WTC11 (cell line): Measurements from ENCODE around the gene METTL24. TPM values are rescaled to one million over a fixed set of nuclear protein-coding genes. Genes with fewer than 3 reads are reported as not detected.

Source experiments
- ATAC-seq: fragments of 200-7000 bp; cut with Tn5 transposase; 2 replicates; pipeline ENCODE4 v1.10.0; 2021; ENCODE audit warnings: mild to moderate bottlenecking, moderate library complexity
- CTCF ChIA-PET: fragments of 300-600 bp; sonication (Branson Sonifier 250); formaldehyde crosslinking; loops from one replicate; lab custom pipeline; 2021; ENCODE audit warnings: antibody characterized with exemption; lab: Charles Lee
- POLR2A ChIA-PET: fragments of 350-600 bp; sonication (Branson Sonifier 250); formaldehyde crosslinking; loops from one replicate; lab custom pipeline; 2021; ENCODE audit warnings: antibody characterized with exemption; lab: Charles Lee
- DNase-seq: peaks from one replicate; pipeline ENCODE4 v3.0.0; 2021; ENCODE audit warnings: low spot score
- H3K27ac Mint-ChIP-seq: 2 replicates; pipeline ENCODE4 v1.8.0; 2021; ENCODE audit warnings: mixed read lengths
- H3K27me3 Mint-ChIP-seq: 2 replicates; pipeline ENCODE4 v1.8.0; 2021; ENCODE audit warnings: low read depth, mild to moderate bottlenecking, moderate library complexity, mixed read lengths
- H3K36me3 Mint-ChIP-seq: 2 replicates; pipeline ENCODE4 v1.8.0; 2021; ENCODE audit warnings: mixed read lengths
- H3K4me1 Mint-ChIP-seq: 2 replicates; pipeline ENCODE4 v1.8.0; 2022; ENCODE audit warnings: mixed read lengths
- H3K4me3 Mint-ChIP-seq: 2 replicates; pipeline ENCODE4 v1.8.0; 2021; ENCODE audit warnings: mild to moderate bottlenecking, moderate library complexity, mixed read lengths
- H3K9me3 Mint-ChIP-seq: 2 replicates; pipeline ENCODE4 v1.8.0; 2021; ENCODE audit warnings: mixed read lengths
- MYBL2 ChIP-seq: sonication (generic); formaldehyde crosslinking; IDR thresholded peaks from 2 replicates; pipeline ENCODE4 v1.8.1; 2023; ENCODE audit warnings: mild to moderate bottlenecking, moderate library complexity, missing genetic modification reagents
- NFATC4 ChIP-seq: fragments of 250-450 bp; sonication (Bioruptor Pico); IDR thresholded peaks from 2 replicates; pipeline ENCODE4 v1.9.0; 2021; ENCODE audit warnings: mild to moderate bottlenecking
- NR3C1 ChIP-seq: sonication (generic); formaldehyde crosslinking; conservative IDR thresholded peaks from 2 replicates; pipeline ENCODE4 v1.8.1; 2023; ENCODE audit warnings: low read depth, mild to moderate bottlenecking, missing genetic modification reagents
- SMAD4 ChIP-seq: sonication (generic); formaldehyde crosslinking; IDR thresholded peaks from 2 replicates; pipeline ENCODE4 v1.8.0; 2022; ENCODE audit warnings: mild to moderate bottlenecking, missing genetic modification reagents
- ZNF219 ChIP-seq: sonication (generic); formaldehyde crosslinking; IDR thresholded peaks from 2 replicates; pipeline ENCODE4 v1.8.0; 2023; ENCODE audit warnings: missing genetic modification reagents, mild to moderate bottlenecking, borderline replicate concordance
- ZNF396 ChIP-seq: fragments of 250-450 bp; sonication (Bioruptor Pico); IDR thresholded peaks from 2 replicates; pipeline ENCODE4 v1.8.0; 2021; ENCODE audit warnings: mild to moderate bottlenecking, moderate library complexity, borderline replicate concordance
- ZNF671 ChIP-seq: fragments of 250-450 bp; sonication (Bioruptor Pico); IDR thresholded peaks from 2 replicates; pipeline ENCODE4 v1.8.0; 2021; ENCODE audit warnings: mild to moderate bottlenecking
- total RNA-seq: library from RNA; stranded (reverse); gene quantifications from 3 replicates; pipeline ENCODE4 v1.2.3, GENCODE V29; 2021
- TF ChIP-seq, protein P1 (sequence below): sonication (generic); formaldehyde crosslinking; IDR thresholded peaks from 2 replicates; pipeline ENCODE4 v1.8.1; 2022; ENCODE audit warnings: mild to moderate bottlenecking, moderate library complexity, missing genetic modification reagents
- TF ChIP-seq, protein P2 (sequence below): sonication (generic); formaldehyde crosslinking; conservative IDR thresholded peaks from 2 replicates; pipeline ENCODE4 v1.8.1; 2022; ENCODE audit warnings: mild to moderate bottlenecking, missing genetic modification reagents
- TF ChIP-seq, protein P3 (sequence below): sonication (generic); formaldehyde crosslinking; conservative IDR thresholded peaks from 2 replicates; pipeline ENCODE4 v1.8.1; 2023; ENCODE audit warnings: mild to moderate bottlenecking, low read depth, missing genetic modification reagents, moderate library complexity
- TF ChIP-seq, protein P4 (sequence below): sonication (generic); formaldehyde crosslinking; IDR thresholded peaks from 2 replicates; pipeline ENCODE4 v1.8.0; 2022; ENCODE audit warnings: mild to moderate bottlenecking, missing genetic modification reagents
- TF ChIP-seq, protein P5 (sequence below): sonication (generic); formaldehyde crosslinking; IDR thresholded peaks from 2 replicates; pipeline ENCODE4 v1.8.0; 2023; ENCODE audit warnings: missing genetic modification reagents, mild to moderate bottlenecking, borderline replicate concordance
- TF ChIP-seq, protein P6 (sequence below): fragments of 250-450 bp; sonication (Bioruptor Pico); IDR thresholded peaks from 2 replicates; pipeline ENCODE4 v1.9.0; 2021; ENCODE audit warnings: moderate library complexity, mild to moderate bottlenecking, inconsistent platforms, borderline replicate concordance
- TF ChIP-seq, protein P7 (sequence below): fragments of 250-450 bp; sonication (Bioruptor Pico); IDR thresholded peaks from 2 replicates; pipeline ENCODE4 v1.8.0; 2021; ENCODE audit warnings: mild to moderate bottlenecking
- TF ChIP-seq, protein P8 (sequence below): fragments of 250-450 bp; sonication (Bioruptor Pico); IDR thresholded peaks from 2 replicates; pipeline ENCODE4 v1.9.0; 2021; ENCODE audit warnings: mild to moderate bottlenecking
- TF ChIP-seq, protein P9 (sequence below): sonication (generic); formaldehyde crosslinking; IDR thresholded peaks from 2 replicates; pipeline ENCODE4 v1.8.0; 2022; ENCODE audit warnings: mild to moderate bottlenecking, missing genetic modification reagents

Gene METTL24
- total RNA-seq, 1 experiment from 2014 or later, result 0.31 TPM

DNA sequence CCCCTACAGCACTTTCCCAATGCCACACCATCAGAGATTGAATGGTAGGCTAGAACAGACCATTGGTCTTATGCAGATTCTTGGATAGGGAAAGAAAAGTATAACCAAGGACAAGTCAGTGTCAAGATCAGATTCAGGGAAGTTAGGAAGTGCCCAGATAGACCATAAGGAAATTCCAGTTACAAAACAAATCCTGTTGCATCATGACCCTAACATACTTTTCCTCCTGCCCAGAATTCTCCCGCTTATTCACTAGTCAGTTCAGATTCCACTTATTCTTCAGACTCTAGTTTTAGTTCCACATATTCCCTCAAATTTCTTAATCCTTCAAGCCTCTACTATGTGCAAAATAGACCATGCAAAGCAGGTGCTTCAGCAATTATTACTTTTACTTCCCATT, 20.7 kb downstream of the METTL24 start (continued):
- TF ChIP-seq, protein P1, sequence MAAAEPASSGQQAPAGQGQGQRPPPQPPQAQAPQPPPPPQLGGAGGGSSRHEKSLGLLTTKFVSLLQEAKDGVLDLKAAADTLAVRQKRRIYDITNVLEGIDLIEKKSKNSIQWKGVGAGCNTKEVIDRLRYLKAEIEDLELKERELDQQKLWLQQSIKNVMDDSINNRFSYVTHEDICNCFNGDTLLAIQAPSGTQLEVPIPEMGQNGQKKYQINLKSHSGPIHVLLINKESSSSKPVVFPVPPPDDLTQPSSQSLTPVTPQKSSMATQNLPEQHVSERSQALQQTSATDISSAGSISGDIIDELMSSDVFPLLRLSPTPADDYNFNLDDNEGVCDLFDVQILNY (CRISPR knock-in tag), result no peak

DNA sequence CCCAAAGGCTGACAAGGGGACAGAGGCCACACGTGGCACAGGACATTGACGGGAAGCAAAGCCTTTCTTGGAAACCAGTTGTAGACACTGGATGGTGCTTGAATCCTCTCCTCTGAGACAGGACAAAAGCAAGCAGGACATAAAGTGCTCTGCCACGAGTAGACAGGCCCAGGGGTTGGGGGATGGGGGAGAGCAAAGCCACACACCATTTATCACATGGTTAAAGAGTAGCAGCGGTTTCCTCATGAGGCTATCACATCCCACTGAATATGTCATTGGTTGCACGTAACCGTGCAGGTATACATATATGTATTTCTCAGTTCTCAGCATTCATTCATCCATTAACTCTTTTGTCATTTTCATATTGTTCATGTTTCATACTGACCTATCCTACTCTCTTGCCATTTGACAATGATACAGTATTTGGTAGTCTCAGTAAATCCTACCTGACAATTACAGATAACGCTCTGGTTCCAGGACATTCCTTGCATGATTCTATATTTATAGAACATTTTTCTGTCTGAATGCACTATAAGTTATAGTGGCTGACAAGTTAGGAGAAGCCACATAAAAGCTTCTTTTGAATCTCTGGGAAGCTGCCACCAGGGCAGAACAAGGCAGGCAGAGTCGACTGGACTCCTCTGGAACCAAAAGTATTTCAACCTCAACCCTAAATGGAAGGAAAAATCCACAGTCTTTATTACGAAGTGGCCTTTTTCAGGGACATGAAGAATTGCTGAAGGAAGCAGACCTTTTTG, 23.5 kb downstream of the METTL24 start:
- DNase-seq, result no peak
- peaks cover 13% of the 10 kb centered on the region for H3K4me1 Mint-ChIP-seq
- H3K9me3 Mint-ChIP-seq, result no peaks in the 10 kb centered on the region
- CTCF ChIA-PET, result no interaction called here
- no peak overlapping the region for H3K4me3 Mint-ChIP-seq
- no peaks in the 10 kb centered on the region for H3K36me3 Mint-ChIP-seq
- POLR2A ChIA-PET, result no interaction called here
- H3K27ac Mint-ChIP-seq, result no peak overlapping the region
- TF ChIP-seq, protein P2, sequence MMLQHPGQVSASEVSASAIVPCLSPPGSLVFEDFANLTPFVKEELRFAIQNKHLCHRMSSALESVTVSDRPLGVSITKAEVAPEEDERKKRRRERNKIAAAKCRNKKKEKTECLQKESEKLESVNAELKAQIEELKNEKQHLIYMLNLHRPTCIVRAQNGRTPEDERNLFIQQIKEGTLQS (CRISPR knock-in tag), result no peak
- ATAC-seq, result no peak
- no peaks in the 10 kb centered on the region for H3K27me3 Mint-ChIP-seq

DNA sequence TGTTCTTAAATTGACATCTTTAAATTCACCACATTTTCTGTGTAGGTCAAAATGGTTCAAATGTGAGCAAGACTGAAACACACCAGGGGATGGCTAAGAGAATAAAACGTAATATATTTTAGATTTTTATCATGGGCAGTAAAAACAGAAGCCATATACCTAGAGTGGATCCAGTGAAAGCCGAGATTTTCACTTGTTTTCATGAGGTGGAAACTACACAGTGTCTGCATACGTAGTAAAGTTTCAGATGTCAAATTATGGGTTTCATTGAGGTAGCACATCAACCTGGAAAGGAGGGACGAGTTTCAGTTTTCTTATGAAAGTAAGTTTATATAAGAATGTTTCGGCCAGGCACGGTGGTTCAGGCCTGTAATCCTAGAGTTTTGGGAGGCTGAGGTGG, 25.9 kb downstream of the METTL24 start:
- H3K9me3 Mint-ChIP-seq, result no peaks in the 10 kb centered on the region
- POLR2A ChIA-PET, result interaction anchor here (0.6 kb wide), 1 partner anchor 47 kb away, joined by 4 read pairs; no protein-coding TSS in a partner anchor
- H3K4me3 Mint-ChIP-seq, result no peak overlapping the region
- DNase-seq (no peak), ATAC-seq (no peak)
- CTCF ChIA-PET, result interaction anchor here (2.2 kb wide), 1 partner anchor 10 kb away, joined by 13 read pairs; no protein-coding TSS in a partner anchor
- no peaks in the 10 kb centered on the region for H3K27me3 Mint-ChIP-seq
- H3K4me1 Mint-ChIP-seq, result peaks cover 34% of the 10 kb centered on the region
- H3K27ac Mint-ChIP-seq, result no peak overlapping the region
- no peaks in the 10 kb centered on the region for H3K36me3 Mint-ChIP-seq
- TF ChIP-seq, protein P3, sequence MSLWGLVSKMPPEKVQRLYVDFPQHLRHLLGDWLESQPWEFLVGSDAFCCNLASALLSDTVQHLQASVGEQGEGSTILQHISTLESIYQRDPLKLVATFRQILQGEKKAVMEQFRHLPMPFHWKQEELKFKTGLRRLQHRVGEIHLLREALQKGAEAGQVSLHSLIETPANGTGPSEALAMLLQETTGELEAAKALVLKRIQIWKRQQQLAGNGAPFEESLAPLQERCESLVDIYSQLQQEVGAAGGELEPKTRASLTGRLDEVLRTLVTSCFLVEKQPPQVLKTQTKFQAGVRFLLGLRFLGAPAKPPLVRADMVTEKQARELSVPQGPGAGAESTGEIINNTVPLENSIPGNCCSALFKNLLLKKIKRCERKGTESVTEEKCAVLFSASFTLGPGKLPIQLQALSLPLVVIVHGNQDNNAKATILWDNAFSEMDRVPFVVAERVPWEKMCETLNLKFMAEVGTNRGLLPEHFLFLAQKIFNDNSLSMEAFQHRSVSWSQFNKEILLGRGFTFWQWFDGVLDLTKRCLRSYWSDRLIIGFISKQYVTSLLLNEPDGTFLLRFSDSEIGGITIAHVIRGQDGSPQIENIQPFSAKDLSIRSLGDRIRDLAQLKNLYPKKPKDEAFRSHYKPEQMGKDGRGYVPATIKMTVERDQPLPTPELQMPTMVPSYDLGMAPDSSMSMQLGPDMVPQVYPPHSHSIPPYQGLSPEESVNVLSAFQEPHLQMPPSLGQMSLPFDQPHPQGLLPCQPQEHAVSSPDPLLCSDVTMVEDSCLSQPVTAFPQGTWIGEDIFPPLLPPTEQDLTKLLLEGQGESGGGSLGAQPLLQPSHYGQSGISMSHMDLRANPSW (CRISPR knock-in tag), result no peak
- TF ChIP-seq, protein P4, sequence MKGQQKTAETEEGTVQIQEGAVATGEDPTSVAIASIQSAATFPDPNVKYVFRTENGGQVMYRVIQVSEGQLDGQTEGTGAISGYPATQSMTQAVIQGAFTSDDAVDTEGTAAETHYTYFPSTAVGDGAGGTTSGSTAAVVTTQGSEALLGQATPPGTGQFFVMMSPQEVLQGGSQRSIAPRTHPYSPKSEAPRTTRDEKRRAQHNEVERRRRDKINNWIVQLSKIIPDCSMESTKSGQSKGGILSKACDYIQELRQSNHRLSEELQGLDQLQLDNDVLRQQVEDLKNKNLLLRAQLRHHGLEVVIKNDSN (CRISPR knock-in tag), result no peak
- no peak for TF ChIP-seq ZNF671 (CRISPR knock-in tag)
- TF ChIP-seq SMAD4 (CRISPR knock-in tag), result no peak
- TF ChIP-seq NR3C1 (CRISPR knock-in tag), result no peak
- TF ChIP-seq, protein P5, sequence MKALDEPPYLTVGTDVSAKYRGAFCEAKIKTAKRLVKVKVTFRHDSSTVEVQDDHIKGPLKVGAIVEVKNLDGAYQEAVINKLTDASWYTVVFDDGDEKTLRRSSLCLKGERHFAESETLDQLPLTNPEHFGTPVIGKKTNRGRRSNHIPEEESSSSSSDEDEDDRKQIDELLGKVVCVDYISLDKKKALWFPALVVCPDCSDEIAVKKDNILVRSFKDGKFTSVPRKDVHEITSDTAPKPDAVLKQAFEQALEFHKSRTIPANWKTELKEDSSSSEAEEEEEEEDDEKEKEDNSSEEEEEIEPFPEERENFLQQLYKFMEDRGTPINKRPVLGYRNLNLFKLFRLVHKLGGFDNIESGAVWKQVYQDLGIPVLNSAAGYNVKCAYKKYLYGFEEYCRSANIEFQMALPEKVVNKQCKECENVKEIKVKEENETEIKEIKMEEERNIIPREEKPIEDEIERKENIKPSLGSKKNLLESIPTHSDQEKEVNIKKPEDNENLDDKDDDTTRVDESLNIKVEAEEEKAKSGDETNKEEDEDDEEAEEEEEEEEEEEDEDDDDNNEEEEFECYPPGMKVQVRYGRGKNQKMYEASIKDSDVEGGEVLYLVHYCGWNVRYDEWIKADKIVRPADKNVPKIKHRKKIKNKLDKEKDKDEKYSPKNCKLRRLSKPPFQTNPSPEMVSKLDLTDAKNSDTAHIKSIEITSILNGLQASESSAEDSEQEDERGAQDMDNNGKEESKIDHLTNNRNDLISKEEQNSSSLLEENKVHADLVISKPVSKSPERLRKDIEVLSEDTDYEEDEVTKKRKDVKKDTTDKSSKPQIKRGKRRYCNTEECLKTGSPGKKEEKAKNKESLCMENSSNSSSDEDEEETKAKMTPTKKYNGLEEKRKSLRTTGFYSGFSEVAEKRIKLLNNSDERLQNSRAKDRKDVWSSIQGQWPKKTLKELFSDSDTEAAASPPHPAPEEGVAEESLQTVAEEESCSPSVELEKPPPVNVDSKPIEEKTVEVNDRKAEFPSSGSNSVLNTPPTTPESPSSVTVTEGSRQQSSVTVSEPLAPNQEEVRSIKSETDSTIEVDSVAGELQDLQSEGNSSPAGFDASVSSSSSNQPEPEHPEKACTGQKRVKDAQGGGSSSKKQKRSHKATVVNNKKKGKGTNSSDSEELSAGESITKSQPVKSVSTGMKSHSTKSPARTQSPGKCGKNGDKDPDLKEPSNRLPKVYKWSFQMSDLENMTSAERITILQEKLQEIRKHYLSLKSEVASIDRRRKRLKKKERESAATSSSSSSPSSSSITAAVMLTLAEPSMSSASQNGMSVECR (CRISPR knock-in tag), result no peak
- TF ChIP-seq, protein P6, sequence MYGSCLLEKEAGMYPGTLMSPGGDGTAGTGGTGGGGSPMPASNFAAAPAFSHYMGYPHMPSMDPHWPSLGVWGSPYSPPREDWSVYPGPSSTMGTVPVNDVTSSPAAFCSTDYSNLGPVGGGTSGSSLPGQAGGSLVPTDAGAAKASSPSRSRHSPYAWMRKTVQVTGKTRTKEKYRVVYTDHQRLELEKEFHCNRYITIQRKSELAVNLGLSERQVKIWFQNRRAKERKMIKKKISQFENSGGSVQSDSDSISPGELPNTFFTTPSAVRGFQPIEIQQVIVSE (CRISPR knock-in tag), result no peak
- no peak for TF ChIP-seq MYBL2 (CRISPR knock-in tag)
- TF ChIP-seq ZNF396, result no peak
- TF ChIP-seq, protein P7, sequence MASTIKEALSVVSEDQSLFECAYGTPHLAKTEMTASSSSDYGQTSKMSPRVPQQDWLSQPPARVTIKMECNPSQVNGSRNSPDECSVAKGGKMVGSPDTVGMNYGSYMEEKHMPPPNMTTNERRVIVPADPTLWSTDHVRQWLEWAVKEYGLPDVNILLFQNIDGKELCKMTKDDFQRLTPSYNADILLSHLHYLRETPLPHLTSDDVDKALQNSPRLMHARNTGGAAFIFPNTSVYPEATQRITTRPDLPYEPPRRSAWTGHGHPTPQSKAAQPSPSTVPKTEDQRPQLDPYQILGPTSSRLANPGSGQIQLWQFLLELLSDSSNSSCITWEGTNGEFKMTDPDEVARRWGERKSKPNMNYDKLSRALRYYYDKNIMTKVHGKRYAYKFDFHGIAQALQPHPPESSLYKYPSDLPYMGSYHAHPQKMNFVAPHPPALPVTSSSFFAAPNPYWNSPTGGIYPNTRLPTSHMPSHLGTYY (CRISPR knock-in tag), result no peak
- TF ChIP-seq NFATC4 (CRISPR knock-in tag), result no peak
- TF ChIP-seq, protein P8, sequence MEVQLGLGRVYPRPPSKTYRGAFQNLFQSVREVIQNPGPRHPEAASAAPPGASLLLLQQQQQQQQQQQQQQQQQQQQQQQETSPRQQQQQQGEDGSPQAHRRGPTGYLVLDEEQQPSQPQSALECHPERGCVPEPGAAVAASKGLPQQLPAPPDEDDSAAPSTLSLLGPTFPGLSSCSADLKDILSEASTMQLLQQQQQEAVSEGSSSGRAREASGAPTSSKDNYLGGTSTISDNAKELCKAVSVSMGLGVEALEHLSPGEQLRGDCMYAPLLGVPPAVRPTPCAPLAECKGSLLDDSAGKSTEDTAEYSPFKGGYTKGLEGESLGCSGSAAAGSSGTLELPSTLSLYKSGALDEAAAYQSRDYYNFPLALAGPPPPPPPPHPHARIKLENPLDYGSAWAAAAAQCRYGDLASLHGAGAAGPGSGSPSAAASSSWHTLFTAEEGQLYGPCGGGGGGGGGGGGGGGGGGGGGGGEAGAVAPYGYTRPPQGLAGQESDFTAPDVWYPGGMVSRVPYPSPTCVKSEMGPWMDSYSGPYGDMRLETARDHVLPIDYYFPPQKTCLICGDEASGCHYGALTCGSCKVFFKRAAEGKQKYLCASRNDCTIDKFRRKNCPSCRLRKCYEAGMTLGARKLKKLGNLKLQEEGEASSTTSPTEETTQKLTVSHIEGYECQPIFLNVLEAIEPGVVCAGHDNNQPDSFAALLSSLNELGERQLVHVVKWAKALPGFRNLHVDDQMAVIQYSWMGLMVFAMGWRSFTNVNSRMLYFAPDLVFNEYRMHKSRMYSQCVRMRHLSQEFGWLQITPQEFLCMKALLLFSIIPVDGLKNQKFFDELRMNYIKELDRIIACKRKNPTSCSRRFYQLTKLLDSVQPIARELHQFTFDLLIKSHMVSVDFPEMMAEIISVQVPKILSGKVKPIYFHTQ, result no peak
- TF ChIP-seq ZNF219 (CRISPR knock-in tag), result no peak
- TF ChIP-seq, protein P9, sequence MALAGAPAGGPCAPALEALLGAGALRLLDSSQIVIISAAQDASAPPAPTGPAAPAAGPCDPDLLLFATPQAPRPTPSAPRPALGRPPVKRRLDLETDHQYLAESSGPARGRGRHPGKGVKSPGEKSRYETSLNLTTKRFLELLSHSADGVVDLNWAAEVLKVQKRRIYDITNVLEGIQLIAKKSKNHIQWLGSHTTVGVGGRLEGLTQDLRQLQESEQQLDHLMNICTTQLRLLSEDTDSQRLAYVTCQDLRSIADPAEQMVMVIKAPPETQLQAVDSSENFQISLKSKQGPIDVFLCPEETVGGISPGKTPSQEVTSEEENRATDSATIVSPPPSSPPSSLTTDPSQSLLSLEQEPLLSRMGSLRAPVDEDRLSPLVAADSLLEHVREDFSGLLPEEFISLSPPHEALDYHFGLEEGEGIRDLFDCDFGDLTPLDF, result no peak
